Activated CD4-positive, alpha-beta memory T cell treated with anti-CD3 and anti-CD28 coated beads for 36 hours (primary cell): ENCODE data around the gene GRID2. TPM values are rescaled to one million over a fixed set of nuclear protein-coding genes. Genes with fewer than 3 reads are reported as not detected.

ENCODE experiments used
- CTCF ChIA-PET: fragments of 350-600 bp; sonication (Branson Sonifier 250); formaldehyde crosslinking; loops from one replicate; lab custom pipeline; 2021; ENCODE audit warnings: antibody characterized with exemption, inconsistent platforms; lab: Charles Lee
- POLR2A ChIA-PET: fragments of 350-600 bp; sonication (Branson Sonifier 250); formaldehyde crosslinking; loops from one replicate; lab custom pipeline; 2021; ENCODE audit warnings: antibody characterized with exemption; lab: Charles Lee
- DNase-seq: peaks from one replicate; pipeline ENCODE4 v3.0.0-alpha.2; 2020
- H3K27ac Mint-ChIP-seq: one replicate; pipeline ENCODE4 v1.8.0; 2021; ENCODE audit warnings: mixed read lengths
- H3K27me3 Mint-ChIP-seq: one replicate; pipeline ENCODE4 v1.8.0; 2021; ENCODE audit warnings: mixed read lengths
- H3K36me3 Mint-ChIP-seq: one replicate; pipeline ENCODE4 v1.8.0; 2021; ENCODE audit warnings: mixed read lengths
- H3K4me1 Mint-ChIP-seq: one replicate; pipeline ENCODE4 v1.8.0; 2021; ENCODE audit warnings: low read depth, mixed read lengths
- H3K4me3 Mint-ChIP-seq: one replicate; pipeline ENCODE4 v1.8.0; 2021; ENCODE audit warnings: mild to moderate bottlenecking, mixed read lengths
- H3K9me3 Mint-ChIP-seq: one replicate; pipeline ENCODE4 v1.8.0; 2021; ENCODE audit warnings: mixed read lengths
- intact Hi-C: fragments of 100-400 bp; cut with micrococcal nuclease; formaldehyde crosslinking; loops from one replicate; pipeline ENCODE4 v1.15.1; 2023
- total RNA-seq, 2 experiments: library from RNA; stranded (reverse); gene quantifications; one replicate each; pipeline ENCODE4 v1.2.3, GENCODE V29; 2021

Gene GRID2
- total RNA-seq, 2 experiments from 2014 or later, result not detected

DNA sequence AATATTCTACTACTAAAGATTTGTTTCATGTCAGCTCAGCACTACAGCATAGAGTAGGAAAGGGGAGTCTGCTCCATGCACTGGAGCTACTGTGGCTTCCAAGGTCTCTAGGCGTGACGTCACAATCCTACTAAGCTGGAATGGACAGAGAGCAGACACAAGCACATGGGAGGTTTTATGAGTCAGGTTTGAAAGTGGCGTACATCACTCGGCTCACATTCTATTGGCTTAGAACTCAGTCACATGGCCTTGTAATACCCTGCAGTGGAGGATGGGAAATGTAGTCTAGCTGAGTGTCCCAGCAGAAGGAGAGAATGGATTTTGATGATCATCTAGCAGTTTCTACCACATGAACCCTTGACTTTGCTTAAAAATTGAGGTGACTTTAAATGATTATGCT, 899.9 kb downstream of the GRID2 start:
- no peak for DNase-seq
- Mint-ChIP-seq H3K4me1 (no peaks in the 10 kb centered on the region), H3K27me3 (no peaks in the 10 kb centered on the region), H3K27ac (no peak overlapping the region), H3K4me3 (no peak overlapping the region), H3K9me3 (no peaks in the 10 kb centered on the region), H3K36me3 (no peaks in the 10 kb centered on the region)
- ChIA-PET POLR2A (no interaction called here), CTCF (no interaction called here)
- intact Hi-C loops, result no loop called here

DNA sequence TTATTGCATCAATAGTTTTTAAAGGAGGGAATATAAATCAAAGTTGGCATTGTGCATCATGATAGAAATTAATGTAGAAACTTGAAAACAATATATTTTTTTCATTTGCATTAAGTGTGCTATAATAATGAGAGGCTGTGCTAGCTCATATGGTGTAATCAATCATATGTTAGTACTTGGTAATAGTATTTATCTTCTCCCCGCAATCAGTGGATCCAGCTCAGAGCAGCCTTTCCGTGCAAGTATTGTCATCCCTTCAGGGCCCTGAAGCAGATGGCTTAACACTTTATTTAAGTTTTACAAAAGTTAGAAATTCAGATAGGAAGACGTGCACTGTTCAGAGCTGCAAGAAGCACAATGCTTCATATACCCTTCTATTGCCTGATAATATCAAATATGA, 908.5 kb downstream of the GRID2 start:
- no peak overlapping the region for H3K27ac Mint-ChIP-seq
- CTCF ChIA-PET, result no interaction called here
- peaks cover 4% of the 10 kb centered on the region for H3K9me3 Mint-ChIP-seq
- H3K27me3 Mint-ChIP-seq, result no peaks in the 10 kb centered on the region
- no peaks in the 10 kb centered on the region for H3K36me3 Mint-ChIP-seq
- POLR2A ChIA-PET, result no interaction called here
- no peak for DNase-seq
- intact Hi-C loops, result no loop called here
- H3K4me1 Mint-ChIP-seq, result no peaks in the 10 kb centered on the region
- no peak overlapping the region for H3K4me3 Mint-ChIP-seq

DNA sequence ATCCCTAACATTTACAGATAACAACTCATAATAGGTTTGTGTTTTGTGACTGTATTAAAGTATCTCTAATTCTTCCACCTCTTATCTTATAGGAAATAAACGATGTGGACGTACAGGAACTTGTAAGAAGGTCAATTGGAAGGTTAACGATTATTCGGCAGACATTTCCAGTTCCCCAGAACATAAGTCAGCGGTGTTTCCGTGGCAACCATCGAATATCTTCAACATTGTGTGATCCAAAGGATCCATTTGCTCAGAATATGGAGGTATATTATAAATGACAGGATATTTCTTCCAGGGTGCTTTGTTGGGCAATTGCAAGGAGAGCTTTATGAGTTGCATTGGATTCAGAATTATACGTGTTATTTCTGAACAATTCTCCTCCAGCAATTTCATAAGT, 912.9 kb downstream of the GRID2 start:
- DNase-seq, result no peak
- Mint-ChIP-seq H3K9me3 (peaks cover 5% of the 10 kb centered on the region), H3K4me3 (no peak overlapping the region), H3K27ac (no peak overlapping the region), H3K36me3 (no peaks in the 10 kb centered on the region), H3K27me3 (no peaks in the 10 kb centered on the region), H3K4me1 (no peaks in the 10 kb centered on the region)
- intact Hi-C loops, result no loop called here
- ChIA-PET POLR2A (no interaction called here), CTCF (no interaction called here)

DNA sequence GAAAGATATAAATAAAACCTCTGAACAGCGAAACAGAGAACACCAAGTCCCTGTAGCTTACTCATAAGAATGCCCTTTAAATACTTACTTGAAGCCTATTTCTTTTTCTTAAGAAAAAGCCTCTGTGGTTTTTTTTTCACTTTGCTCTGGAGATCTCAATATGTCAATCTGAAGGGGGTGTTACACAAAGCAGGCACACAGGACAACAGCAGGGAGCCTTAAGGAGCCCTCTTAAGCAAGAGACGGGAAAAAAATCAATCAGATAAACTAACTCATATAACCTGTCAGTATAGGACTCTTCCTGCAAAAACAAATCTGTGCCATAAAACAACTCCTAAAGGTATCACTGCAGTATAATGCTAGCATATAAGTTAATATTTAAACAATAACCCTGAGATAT, 913.7 kb downstream of the GRID2 start:
- H3K27ac Mint-ChIP-seq, result no peak overlapping the region
- no peaks in the 10 kb centered on the region for H3K27me3 Mint-ChIP-seq
- H3K4me3 Mint-ChIP-seq, result no peak overlapping the region
- ChIA-PET CTCF (no interaction called here), POLR2A (no interaction called here)
- peaks cover 4% of the 10 kb centered on the region for H3K9me3 Mint-ChIP-seq
- intact Hi-C loops, result no loop called here
- DNase-seq, result no peak
- H3K4me1 Mint-ChIP-seq, result no peaks in the 10 kb centered on the region
- no peaks in the 10 kb centered on the region for H3K36me3 Mint-ChIP-seq

DNA sequence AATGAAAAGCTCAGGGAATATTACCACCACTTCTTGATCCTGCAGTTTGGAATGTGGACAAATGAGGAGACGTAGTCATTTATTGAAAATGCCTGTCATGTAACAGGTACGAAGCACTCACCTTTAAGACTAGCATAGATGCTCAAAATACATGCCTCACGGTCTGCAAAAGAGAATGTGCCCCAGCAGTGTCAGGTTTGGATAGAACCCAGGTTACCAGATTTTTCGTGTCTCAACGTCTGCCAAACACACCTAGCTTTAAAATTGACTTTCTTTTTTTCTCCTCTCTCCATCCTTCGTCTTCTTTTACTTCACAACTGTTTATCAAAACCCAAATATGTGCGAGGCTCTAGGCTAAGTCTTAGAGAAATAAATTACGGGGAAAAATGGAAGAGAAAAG, 918.0 kb downstream of the GRID2 start:
- Mint-ChIP-seq H3K9me3 (peaks cover 15% of the 10 kb centered on the region), H3K4me3 (no peak overlapping the region), H3K27me3 (no peaks in the 10 kb centered on the region), H3K27ac (no peak overlapping the region), H3K4me1 (no peaks in the 10 kb centered on the region), H3K36me3 (no peaks in the 10 kb centered on the region)
- ChIA-PET CTCF (no interaction called here), POLR2A (no interaction called here)
- intact Hi-C loops, result no loop called here
- DNase-seq, result no peak

DNA sequence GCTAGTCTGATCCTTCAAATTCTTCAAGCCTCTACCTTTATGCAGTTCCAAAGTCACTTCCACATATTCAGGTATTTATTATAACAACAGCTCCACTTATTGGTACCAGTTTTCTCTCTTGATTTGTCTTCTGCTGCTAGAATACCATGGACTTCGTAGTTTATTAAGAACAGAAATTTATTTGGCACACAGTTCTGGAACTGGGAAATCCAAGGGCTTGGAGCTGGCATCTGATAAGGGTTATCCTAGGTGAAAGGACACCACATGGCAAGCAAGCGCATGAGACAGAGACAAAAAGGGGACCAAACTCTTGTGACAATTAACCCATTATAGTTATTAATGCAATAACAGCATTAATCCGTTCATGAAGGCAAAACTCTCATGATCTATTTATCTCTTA, 924.3 kb downstream of the GRID2 start:
- Mint-ChIP-seq H3K4me1 (no peaks in the 10 kb centered on the region), H3K27me3 (no peaks in the 10 kb centered on the region), H3K36me3 (no peaks in the 10 kb centered on the region), H3K9me3 (peaks cover 5% of the 10 kb centered on the region), H3K27ac (no peak overlapping the region), H3K4me3 (no peak overlapping the region)
- intact Hi-C loops, result no loop called here
- POLR2A ChIA-PET, result no interaction called here
- CTCF ChIA-PET, result no interaction called here
- DNase-seq, result no peak

DNA sequence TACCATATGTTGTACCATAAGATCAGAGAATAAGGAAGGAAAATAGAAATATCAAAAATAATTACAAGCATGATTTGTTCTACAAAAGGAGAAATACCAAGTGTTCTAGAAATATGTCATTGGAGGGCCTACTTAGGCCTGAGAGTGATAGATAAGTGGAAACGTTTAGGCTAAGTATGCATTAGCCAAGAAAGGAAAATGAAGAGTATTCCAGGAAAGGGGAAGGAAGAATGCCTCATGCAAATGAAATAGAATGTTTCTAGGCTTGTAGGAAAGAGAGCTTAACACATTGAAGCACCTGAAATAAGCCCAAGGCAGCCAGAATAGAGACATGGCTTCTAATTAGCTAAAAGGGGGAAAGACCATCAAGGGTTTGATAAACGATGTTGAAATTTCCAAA, 929.1 kb downstream of the GRID2 start:
- intact Hi-C loops, result no loop called here
- ChIA-PET CTCF (no interaction called here), POLR2A (no interaction called here)
- DNase-seq, result no peak
- no peak overlapping the region for H3K27ac Mint-ChIP-seq
- H3K27me3 Mint-ChIP-seq, result no peaks in the 10 kb centered on the region
- no peak overlapping the region for H3K4me3 Mint-ChIP-seq
- H3K4me1 Mint-ChIP-seq, result no peaks in the 10 kb centered on the region
- no peaks in the 10 kb centered on the region for H3K36me3 Mint-ChIP-seq
- no peaks in the 10 kb centered on the region for H3K9me3 Mint-ChIP-seq

DNA sequence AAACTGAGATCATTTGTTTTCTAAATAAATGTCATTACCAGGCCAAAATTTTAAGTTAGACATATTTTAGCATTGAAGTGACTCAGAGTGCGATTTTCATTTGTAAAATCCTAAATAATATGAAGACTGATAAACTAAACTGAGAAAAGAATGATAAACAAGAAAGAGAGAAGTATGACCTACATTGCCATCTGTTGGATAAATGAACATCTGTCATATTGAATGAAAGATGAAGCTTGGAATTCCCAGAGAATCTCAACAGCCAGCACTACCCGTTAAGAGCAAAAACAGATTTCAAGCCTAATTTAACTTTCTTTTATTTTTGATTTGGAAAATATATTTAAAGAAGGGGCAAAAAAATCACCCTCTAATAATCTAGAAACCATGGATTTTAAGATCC, 933.8 kb downstream of the GRID2 start:
- Mint-ChIP-seq H3K27ac (no peak overlapping the region), H3K4me3 (no peak overlapping the region), H3K9me3 (no peaks in the 10 kb centered on the region), H3K27me3 (no peaks in the 10 kb centered on the region), H3K36me3 (no peaks in the 10 kb centered on the region), H3K4me1 (no peaks in the 10 kb centered on the region)
- intact Hi-C loops, result no loop called here
- ChIA-PET CTCF (no interaction called here), POLR2A (no interaction called here)
- DNase-seq, result no peak

DNA sequence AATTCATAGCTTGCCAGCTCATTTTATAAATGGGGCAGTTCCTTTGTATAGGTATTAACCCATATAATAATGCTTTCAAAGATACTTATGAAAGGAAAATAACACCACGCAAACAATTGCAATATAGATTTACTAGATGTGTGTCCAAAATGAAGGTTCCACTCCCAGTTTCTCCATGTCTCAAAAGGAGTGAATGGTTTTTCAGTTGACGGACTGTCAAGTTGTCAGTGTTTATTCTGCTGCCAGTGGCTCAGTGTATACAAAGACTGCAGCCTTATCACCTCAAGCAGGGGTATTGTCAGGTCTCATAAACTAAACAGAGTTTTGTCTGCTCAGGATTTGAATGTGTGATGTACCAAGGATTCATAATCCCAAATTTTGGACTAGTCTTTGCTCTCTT, 939.5 kb downstream of the GRID2 start:
- no peaks in the 10 kb centered on the region for H3K27me3 Mint-ChIP-seq
- H3K27ac Mint-ChIP-seq, result no peak overlapping the region
- intact Hi-C loops, result no loop called here
- DNase-seq, result no peak
- POLR2A ChIA-PET, result no interaction called here
- H3K4me3 Mint-ChIP-seq, result no peak overlapping the region
- CTCF ChIA-PET, result no interaction called here
- H3K4me1 Mint-ChIP-seq, result no peaks in the 10 kb centered on the region
- no peaks in the 10 kb centered on the region for H3K9me3 Mint-ChIP-seq
- no peaks in the 10 kb centered on the region for H3K36me3 Mint-ChIP-seq

DNA sequence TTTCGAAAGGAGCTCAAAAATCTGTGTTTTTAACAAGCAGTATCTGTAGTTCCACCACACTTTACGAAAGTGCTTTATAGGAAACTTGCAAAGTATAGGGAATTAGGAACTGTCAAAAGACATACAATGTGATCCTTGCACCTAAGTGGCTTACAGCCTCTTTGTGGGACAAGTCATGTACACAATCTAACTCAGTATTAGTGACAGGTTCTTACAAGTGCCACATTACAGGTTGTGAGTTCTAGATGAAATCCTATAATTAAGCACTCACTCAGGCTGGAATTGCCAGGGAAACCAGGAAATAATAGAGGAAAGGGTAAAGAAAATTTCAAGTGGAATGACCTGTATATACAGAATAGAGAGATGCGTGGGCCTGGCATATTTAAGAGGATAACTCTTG, 957.4 kb downstream of the GRID2 start:
- no peaks in the 10 kb centered on the region for H3K27me3 Mint-ChIP-seq
- H3K9me3 Mint-ChIP-seq, result peaks cover 3% of the 10 kb centered on the region
- DNase-seq, result no peak
- intact Hi-C loops, result no loop called here
- ChIA-PET POLR2A (no interaction called here), CTCF (no interaction called here)
- H3K36me3 Mint-ChIP-seq, result no peaks in the 10 kb centered on the region
- no peak overlapping the region for H3K27ac Mint-ChIP-seq
- H3K4me3 Mint-ChIP-seq, result no peak overlapping the region
- H3K4me1 Mint-ChIP-seq, result no peaks in the 10 kb centered on the region

DNA sequence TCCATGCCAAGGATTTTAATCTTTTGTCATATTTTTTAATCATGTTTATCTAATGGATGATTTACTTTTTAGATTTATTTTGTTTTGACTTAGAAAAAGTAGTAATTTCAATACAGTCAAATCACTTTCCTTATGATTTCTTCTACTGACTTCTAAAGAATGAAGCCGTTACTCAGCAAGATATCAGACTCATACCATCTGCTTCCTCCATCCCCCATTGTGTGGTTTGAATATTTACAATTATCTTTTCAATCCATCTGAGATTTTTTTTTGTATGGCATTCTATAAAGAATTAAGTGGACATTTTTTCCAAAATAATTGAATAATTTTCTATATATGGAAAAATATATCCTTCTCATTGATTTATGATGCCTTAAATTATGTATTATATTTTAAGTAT, 959.4 kb downstream of the GRID2 start:
- intact Hi-C loops, result no loop called here
- Mint-ChIP-seq H3K27me3 (no peaks in the 10 kb centered on the region), H3K27ac (no peak overlapping the region), H3K4me3 (no peak overlapping the region), H3K36me3 (no peaks in the 10 kb centered on the region), H3K4me1 (no peaks in the 10 kb centered on the region), H3K9me3 (peaks cover 4% of the 10 kb centered on the region)
- ChIA-PET POLR2A (no interaction called here), CTCF (no interaction called here)
- DNase-seq, result no peak

DNA sequence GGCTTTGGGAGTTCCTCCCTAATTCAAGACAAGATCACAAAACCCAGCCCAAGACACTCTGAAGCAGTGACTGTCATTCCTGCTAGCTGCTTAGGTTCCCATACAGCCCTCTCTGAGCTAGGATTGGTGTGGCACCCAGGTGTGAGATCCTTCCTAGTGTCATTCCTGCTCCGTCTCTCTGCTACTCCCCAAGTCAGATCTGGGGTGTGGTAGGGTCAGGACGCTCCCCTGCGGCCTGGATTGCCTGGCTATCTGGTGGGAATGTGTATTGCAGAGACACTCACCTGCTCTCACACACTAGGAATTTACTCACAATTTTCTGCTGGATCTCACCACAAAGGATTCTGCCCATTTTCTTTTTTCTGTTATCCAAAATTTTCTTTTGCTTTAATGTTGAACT, 964.0 kb downstream of the GRID2 start:
- no peaks in the 10 kb centered on the region for H3K27me3 Mint-ChIP-seq
- no peaks in the 10 kb centered on the region for H3K36me3 Mint-ChIP-seq
- intact Hi-C loops, result no loop called here
- POLR2A ChIA-PET, result no interaction called here
- no peak overlapping the region for H3K4me3 Mint-ChIP-seq
- no peak for DNase-seq
- peaks cover 4% of the 10 kb centered on the region for H3K9me3 Mint-ChIP-seq
- no peaks in the 10 kb centered on the region for H3K4me1 Mint-ChIP-seq
- H3K27ac Mint-ChIP-seq, result no peak overlapping the region
- CTCF ChIA-PET, result no interaction called here

DNA sequence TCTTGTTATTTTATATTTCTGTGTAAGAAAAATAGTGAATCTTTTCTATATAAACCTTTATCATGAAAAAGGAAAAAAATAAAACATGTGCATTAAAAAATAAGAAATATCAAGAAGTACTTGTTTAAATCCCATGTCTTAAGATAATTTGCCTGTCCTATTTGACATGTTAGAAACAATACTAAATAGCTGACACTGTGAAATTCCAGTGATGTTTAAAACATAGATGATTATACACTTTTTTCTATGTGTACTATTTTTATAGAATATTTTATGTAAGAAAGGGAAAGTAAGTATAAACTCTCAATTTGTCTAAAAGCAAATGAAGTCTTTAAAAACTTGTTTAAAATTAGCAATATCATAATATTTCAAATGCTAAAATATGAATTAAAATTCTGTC, 981.6 kb downstream of the GRID2 start:
- no peak for DNase-seq
- ChIA-PET CTCF (no interaction called here), POLR2A (no interaction called here)
- intact Hi-C loops, result no loop called here
- Mint-ChIP-seq H3K36me3 (no peaks in the 10 kb centered on the region), H3K9me3 (peaks cover 8% of the 10 kb centered on the region), H3K4me1 (no peaks in the 10 kb centered on the region), H3K4me3 (no peak overlapping the region), H3K27me3 (no peaks in the 10 kb centered on the region), H3K27ac (no peak overlapping the region)

DNA sequence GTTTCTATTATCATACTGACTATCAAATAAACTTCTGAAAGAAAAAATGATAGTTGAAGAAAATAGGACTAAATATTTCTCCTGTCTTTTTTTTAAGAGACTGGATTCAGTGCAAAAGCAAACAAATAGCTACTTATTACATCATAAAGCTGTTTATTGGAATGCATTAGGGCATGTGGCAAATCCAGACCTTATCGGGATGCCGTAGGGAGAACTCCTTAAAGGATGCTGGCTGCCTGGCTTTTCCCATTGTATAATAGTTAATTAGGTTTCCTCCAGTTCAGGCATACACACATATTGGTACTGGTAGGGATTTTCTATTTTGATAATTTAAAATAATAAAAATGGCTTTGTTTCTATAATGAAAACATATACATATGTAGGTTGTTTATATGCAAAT, 985.5 kb downstream of the GRID2 start:
- Mint-ChIP-seq H3K27ac (no peak overlapping the region), H3K36me3 (no peaks in the 10 kb centered on the region), H3K27me3 (no peaks in the 10 kb centered on the region), H3K4me3 (no peak overlapping the region), H3K4me1 (no peaks in the 10 kb centered on the region), H3K9me3 (peaks cover 4% of the 10 kb centered on the region)
- intact Hi-C loops, result no loop called here
- POLR2A ChIA-PET, result no interaction called here
- no peak for DNase-seq
- CTCF ChIA-PET, result no interaction called here
